NCI-H2227 (cell line): ENCODE data around the gene PRKN.
A peak's percentile ranks its signal among the peaks of the same experiment; 100 is the strongest.

Experiments used
- DNase-seq: peaks from one replicate; lab custom pipeline; 2025; ENCODE audit not compliant: unreplicated experiment; lab: John Stamatoyannopoulos, UW

PRKN gene

GRCh38 chr6:162621246-162621645 lies 106.3 kb downstream of the PRKN start:
- peak; percentile 3 for DNase-seq

DNA sequence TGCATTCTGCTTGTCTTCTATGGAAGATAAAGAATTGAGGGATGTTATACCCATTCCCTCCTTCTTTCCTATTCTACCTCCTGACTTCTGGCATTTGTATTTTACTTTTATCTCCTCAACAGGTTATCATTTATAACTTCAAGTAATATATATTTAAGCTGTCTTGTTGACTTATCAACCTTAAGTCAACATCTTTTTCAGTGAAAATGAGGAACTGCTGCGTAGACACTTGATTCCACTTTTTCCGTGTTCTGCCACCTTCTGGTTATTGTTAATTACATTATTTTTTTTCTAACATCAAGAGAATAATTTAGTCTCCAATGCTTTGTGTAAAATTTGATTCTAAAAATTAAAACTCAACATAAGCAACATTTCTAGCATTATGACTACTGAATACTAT lies 107.5 kb downstream of the PRKN start:
- no peak for DNase-seq

DNA sequence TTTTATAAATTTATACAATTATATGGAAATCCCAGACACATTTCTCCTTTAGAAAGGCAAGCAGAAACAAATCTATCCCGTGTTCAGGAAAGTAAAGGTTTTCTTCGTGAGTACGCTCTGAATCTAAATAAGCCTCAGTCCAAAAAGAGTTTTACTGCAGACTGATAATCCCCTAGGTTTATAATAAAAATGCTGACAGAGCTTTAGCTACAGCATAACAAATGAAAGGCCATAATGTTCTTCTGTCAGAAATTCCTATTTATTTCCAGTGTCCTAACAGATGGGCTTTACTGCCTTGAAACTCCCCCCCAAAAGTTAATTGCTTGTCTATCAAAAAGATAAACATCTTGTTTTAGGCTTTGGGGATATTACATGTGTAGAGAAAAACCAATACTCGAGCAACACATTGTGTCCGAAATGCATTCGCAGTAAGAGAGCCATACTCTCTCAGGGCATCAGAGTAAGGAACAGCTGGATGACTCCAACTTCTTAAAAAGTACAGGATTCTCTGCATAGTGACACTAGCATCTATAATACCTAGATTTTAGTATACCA lies 109.0 kb downstream of the PRKN start:
- no peak for DNase-seq

DNA sequence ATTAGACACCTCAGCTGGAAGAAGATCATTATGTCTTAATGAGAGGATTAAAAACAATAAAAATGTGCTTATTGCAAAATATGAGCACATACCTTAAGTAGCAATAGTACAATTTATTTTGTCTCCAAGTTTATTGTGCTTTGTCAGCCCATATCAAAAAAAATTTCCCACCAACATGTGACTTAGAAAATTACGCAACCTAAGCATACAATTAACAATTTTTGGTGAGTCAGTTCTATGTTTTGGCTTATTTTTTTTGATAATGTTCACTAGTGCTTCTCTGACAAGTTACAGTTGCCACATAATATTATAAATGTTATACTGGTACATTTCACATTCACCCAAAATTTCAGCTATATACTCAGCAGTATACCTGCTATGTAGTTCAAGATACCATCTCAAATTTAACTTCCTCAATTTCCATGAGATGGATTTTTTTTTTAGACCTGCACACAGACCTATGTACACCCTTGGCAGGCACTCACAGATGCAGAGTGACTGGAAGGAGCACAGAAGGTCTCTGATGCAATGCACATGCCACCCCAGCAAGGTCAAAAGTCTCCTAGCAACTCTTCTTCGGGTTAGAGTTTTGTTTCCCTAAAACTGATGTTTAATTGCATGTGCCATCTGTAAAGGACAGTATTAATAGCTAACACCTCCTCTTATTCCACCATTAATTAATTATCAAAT lies 112.4 kb downstream of the PRKN start:
- no peak for DNase-seq

- DNase-seq: no peak
Observed at GRCh38 chr6:162613310-162613709, 114.3 kb downstream of the PRKN start.

GRCh38 chr6:162612613-162613012 lies 115.0 kb downstream of the PRKN start:
- DNase-seq: no peak

GRCh38 chr6:162610351-162610750 lies 117.2 kb downstream of the PRKN start:
- no peak for DNase-seq

DNA sequence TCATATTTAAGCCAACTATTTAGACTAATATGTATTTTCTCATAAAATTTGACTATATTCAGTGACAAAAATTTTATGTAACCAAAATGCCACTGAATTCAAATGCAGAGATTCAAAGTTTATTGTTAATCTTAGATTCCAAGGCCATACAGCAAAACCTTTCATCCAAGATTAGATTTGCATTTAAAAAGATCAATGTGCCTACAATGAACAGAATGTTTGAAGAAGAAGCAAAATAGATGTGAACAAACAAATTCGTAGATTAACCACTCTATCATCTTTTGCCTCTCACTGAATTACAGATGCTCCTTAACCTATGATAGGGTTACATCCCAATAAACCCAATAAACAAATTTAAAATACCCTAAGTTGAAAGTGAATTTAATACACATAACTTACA lies 121.7 kb downstream of the PRKN start:
- DNase-seq: no peak

GRCh38 chr6:162603231-162604015 lies 124.1 kb downstream of the PRKN start:
- no peak for DNase-seq

DNA sequence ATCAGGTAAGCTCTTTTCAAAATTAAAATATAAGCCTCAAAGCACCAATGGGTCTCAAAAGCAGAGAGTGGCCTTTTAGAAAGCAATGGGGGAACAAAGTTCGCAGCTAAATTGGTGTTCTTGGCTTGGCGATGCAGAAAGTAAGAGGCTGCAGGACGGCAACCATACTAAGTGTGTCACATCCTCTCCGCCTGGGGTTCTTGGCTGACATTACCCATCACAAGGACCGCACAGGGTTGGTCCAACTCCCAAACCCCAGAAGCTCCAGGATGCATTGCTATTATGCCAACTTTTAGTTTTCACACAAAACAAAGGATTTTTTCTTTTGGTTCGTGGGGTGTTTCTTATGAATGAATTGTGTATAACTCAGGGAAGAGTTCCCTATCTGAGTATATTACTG lies 124.8 kb downstream of the PRKN start:
- DNase-seq: no peak

- DNase-seq: no peak
Observed at GRCh38 chr6:162596676-162597075, 130.9 kb downstream of the PRKN start.

GRCh38 chr6:162591517-162591916 lies 136.0 kb downstream of the PRKN start:
- no peak for DNase-seq

DNA sequence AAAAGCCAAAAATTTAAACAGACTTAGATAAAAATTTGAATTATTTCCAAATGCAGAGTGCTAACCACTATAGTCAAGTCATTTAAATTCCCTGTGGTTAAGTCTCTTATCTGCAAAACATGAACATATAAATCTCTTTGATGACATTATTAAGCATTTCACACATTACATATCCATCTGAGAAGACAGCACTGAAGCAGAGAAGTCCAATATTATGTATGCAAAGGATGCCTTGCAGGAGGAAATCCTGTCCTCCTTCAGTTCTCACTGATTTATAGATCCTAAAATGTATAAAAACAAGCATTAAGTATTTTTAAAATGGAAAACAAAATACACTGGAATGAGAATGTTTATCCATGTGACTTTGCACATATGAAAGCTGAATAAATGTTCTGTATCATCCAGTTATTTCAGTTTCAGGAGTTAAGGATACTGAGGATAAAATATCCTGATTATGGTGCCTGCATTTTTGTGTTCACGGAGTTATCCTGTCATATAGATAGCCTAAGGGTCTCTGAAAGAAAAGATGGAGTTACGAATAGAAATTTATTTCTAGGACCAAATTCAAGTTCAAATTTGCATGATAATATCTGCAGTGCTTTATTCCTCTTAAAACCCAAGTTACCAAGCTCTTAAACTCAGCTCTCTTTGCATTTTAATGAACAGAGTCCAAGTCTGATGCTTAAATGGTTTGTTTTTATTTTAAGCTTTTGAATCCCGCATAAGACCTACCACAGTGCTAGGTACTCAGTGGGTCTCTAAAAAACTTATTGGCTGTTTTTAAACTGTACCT lies 145.4 kb downstream of the PRKN start:
- DNase-seq: no peak

DNA sequence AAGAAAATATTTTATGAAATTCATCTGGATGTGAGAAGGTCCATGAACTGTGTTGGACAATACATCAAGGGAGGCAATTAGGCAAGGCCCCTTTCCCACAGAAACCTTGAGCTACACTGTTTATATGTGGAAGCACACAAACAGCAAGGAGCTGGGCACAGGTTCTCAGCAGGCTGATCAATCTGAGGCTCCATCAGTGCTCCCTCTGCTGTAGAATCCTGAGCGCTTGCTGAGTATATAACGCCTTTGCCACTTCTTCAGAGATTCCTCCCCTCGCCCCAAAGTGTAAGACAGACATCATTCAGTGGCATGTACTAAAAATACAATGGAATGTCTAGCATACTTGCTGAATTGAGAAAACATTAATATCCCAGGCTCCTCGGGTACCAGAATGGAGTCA lies 146.9 kb downstream of the PRKN start:
- no peak for DNase-seq

DNA sequence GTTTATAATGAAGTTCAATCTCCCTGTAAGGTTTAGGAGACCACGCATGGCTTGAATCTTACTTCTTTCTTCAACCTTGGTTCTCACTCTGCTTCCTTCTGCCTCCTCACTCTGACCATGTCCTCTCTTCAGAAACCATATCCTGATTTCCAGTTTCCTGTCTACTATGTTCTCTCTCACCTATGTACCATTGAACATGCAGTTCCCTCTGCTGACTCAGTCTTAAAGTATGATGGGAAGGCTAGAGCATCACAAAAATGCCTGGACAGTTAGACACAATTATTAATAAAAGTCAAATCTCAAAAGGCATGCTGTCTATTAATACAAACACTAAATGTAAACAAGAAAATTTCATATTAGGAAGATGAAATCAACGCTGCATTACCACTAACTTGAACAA lies 151.6 kb downstream of the PRKN start:
- no peak for DNase-seq

- no peak for DNase-seq
Observed at GRCh38 chr6:162572240-162572639, 155.3 kb downstream of the PRKN start.

GRCh38 chr6:162568266-162568665 lies 159.3 kb downstream of the PRKN start:
- no peak for DNase-seq

- DNase-seq: no peak
Observed at GRCh38 chr6:162562041-162562440, 165.5 kb downstream of the PRKN start.

- DNase-seq: no peak
Observed at GRCh38 chr6:162560891-162561290, 166.7 kb downstream of the PRKN start.

DNA sequence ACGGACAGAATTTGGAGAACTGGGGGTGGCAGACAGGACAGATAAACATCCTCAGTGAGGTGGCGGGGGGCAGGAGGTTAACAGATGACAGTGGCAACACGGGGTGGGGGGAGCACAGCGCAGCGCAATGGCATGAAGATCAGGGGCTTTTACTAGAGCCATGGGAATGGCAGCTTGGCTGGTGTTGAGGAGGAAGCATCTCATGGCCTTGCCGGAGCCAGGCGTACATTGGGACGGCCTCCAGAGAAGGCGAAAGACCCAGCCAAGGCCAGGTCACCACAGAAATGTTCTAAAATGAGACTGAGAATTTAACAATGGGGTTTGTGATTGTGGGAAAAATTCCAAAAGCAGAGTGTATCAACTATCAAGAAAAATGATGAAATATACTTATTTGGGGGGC lies 173.0 kb downstream of the PRKN start:
- DNase-seq: no peak

- DNase-seq: no peak
Observed at GRCh38 chr6:162546905-162547304, 180.7 kb downstream of the PRKN start.

- no peak for DNase-seq
Observed at GRCh38 chr6:162543221-162543620, 184.3 kb downstream of the PRKN start.
